ENCODE results near the gene CCN2. TPM values are rescaled to one million over a fixed set of nuclear protein-coding genes. Genes with fewer than 3 reads are reported as not detected.

Gene CCN2
- total RNA-seq, 4 donors from 2014 or later, result 52.8 to 146 (median 92.4) TPM

- TF ChIP-seq, protein P1, sequence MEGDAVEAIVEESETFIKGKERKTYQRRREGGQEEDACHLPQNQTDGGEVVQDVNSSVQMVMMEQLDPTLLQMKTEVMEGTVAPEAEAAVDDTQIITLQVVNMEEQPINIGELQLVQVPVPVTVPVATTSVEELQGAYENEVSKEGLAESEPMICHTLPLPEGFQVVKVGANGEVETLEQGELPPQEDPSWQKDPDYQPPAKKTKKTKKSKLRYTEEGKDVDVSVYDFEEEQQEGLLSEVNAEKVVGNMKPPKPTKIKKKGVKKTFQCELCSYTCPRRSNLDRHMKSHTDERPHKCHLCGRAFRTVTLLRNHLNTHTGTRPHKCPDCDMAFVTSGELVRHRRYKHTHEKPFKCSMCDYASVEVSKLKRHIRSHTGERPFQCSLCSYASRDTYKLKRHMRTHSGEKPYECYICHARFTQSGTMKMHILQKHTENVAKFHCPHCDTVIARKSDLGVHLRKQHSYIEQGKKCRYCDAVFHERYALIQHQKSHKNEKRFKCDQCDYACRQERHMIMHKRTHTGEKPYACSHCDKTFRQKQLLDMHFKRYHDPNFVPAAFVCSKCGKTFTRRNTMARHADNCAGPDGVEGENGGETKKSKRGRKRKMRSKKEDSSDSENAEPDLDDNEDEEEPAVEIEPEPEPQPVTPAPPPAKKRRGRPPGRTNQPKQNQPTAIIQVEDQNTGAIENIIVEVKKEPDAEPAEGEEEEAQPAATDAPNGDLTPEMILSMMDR (IDR thresholded peaks at IDR 0.05), result no peak
- TF ChIP-seq POLR2A (IDR thresholded peaks at IDR 0.05), result no peak
- WGBS, 2 donors, result 94 to 98% methylated on average over 2 of the region's 2 CpGs
- intact Hi-C loops (cut with DNase I; ENCODE audit: low total_unique reads), result loop anchor here (10.0 kb wide), 2 partner anchors 296 to 336 kb away; no protein-coding TSS in a partner anchor
- H3K4me3 ChIP-seq (ENCODE audit: low read depth, poor library complexity, severe bottlenecking), result no peak overlapping the region
- no peak for DNase-seq (ENCODE audit: low spot score in 2 of 2)
Observed at GRCh38 chr6:131929264-131929663, 21.9 kb downstream of the CCN2 start.

DNA sequence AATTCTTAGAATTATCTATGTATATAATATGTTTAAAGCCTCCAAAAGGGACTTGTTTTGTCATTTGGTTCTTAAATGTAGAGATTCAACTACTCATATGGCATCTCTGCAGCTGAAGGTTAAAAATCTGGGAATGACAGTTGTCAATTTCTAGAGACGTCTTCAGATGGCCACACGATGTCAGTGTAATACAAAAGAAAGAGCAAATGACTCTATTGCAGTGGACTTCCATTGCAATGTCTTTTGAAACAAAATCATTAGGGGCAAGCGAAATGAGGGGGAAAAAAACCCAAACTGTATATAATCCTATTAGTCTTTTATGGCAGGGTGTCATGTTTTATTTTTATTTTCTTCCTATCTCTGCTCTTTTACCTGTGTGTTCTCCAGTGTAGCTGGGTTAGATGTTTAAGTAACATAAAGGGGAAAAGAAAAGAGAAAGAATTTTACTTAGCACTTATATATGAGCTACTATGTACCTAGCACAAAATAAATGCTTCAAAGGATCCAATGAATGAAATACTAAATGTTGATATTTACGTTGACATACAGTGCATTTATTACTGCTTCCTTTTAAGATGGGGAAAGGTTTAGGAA lies 26.2 kb downstream of the CCN2 start:
- WGBS, 2 donors, result 18 to 22% methylated on average over 4 of the region's 4 CpGs
- no peak for DNase-seq (ENCODE audit: low spot score in 2 of 2)
- H3K4me3 ChIP-seq (ENCODE audit: low read depth, poor library complexity, severe bottlenecking), result no peak overlapping the region
- no peak for TF ChIP-seq POLR2A (IDR thresholded peaks at IDR 0.05)
- TF ChIP-seq, protein P1 (IDR thresholded peaks at IDR 0.05), result no peak
- intact Hi-C loops (cut with DNase I; ENCODE audit: low total_unique reads), result loop anchor here (10.0 kb wide), 2 partner anchors 300 to 340 kb away; no protein-coding TSS in a partner anchor

DNA sequence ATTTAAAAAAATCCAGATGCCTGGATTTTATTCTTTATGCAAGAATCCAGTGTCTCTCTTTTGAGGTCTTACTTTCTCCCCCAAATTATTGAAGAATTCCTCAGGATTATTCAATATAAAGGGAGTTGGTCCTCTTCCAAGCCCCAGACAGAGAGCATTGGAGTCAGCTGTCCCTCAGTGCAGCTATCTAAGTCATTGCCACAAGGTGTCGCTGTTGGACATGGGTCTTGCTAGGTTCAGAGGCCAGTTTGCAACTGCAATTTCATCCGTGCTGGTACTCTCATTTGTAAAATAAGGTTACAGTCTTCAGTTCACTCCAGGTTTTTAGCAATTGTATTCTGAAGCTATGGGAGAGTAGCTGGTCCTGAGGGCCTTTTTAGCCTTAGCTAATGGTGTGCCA lies 27.8 kb downstream of the CCN2 start:
- no peak overlapping the region for H3K4me3 ChIP-seq (ENCODE audit: low read depth, poor library complexity, severe bottlenecking)
- DNase-seq (ENCODE audit: low spot score in 2 of 2), result peak in 1 of 2 donors; percentile 29
- TF ChIP-seq, protein P1 (IDR thresholded peaks at IDR 0.05), result no peak
- TF ChIP-seq POLR2A (IDR thresholded peaks at IDR 0.05), result no peak
- WGBS, 2 donors, result 11 to 23% methylated on average over 2 of the region's 2 CpGs
- intact Hi-C loops (cut with DNase I; ENCODE audit: low total_unique reads), result loop anchor here (10.0 kb wide), 2 partner anchors 301 to 341 kb away; no protein-coding TSS in a partner anchor

DNA sequence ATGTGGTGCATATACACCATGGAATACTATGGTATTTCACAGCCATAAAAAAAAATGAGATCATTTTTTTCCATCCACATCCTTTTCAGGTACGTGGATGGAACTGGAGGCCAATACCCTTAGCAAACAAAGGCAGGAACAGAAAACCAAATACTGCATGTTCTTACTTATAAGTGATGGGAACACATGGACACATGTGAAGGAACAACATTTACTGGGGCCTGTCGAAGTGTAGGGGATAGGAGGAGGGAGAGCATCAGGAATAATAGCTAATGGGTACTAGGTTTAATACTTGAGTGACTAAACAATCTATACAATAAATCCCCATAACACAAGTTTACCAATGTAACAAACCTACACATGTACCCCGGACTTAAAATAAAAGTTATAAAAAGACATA lies 30.5 kb downstream of the CCN2 start:
- TF ChIP-seq, protein P1 (IDR thresholded peaks at IDR 0.05), result no peak
- TF ChIP-seq POLR2A (IDR thresholded peaks at IDR 0.05), result no peak
- no peak overlapping the region for H3K4me3 ChIP-seq (ENCODE audit: low read depth, poor library complexity, severe bottlenecking)
- WGBS, 2 donors, result 92% methylated on average over 3 of the region's 3 CpGs
- no peak for DNase-seq (ENCODE audit: low spot score in 2 of 2)
- intact Hi-C loops (cut with DNase I; ENCODE audit: low total_unique reads), result loop anchor here (10.0 kb wide), 2 partner anchors 304 to 344 kb away; no protein-coding TSS in a partner anchor

DNA sequence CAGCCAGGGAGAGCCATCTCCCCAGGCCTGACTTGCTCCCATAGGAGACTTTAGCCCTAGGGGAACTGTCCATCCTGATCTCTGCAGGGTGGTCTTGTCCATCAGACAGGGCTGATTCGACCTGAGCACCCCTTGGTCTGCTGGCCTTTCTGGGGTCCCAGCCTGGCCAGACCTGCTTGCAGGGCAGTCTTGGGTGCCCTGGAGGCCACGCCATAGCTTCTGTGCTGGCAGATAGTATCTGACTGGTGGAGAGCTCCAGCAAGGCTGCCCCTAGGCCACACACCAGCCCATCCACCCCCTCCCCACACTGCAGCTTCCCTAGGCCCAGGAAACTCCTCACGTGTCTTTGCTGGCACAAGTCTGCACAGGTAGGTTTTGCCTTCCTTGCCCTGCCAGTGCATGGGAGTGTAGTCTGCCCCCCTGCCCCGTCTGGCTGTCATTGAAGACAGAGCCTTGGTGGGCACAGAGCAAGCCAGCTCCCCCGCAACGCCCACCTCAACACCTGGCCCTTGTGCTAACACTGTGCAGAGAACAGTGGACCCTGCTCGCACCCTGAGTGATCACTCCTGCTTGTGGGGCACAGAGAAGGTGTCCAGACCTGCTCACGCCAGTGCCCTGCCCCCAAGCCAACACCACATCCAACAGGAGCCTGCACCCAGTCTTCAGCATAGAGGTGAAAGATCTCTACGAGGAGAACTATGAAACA lies 32.4 kb downstream of the CCN2 start:
- no peak for DNase-seq (ENCODE audit: low spot score in 2 of 2)
- TF ChIP-seq POLR2A (IDR thresholded peaks at IDR 0.05), result no peak
- TF ChIP-seq, protein P1 (IDR thresholded peaks at IDR 0.05), result no peak
- 86 to 89% methylated on average over 9 of the region's 9 CpGs for WGBS, 2 donors
- intact Hi-C loops (cut with DNase I; ENCODE audit: low total_unique reads), result no loop called here
- H3K4me3 ChIP-seq (ENCODE audit: low read depth, poor library complexity, severe bottlenecking), result no peak overlapping the region

Data from lower leg skin (tissue), 4 donors.